Suprapubic skin (tissue), 4 donors: ENCODE measurements around the gene FXYD3. TPM values are rescaled to one million over a fixed set of nuclear protein-coding genes. Genes with fewer than 3 reads are reported as not detected.

Experiments
- DNase-seq, 2 donors: peaks; one replicate each; pipeline ENCODE4 v3.0.0-alpha.2; 2019; ENCODE audit warnings: low spot score in 2 of 2
- H3K27ac ChIP-seq: fragments of 200-600 bp; sonication (generic); one replicate; pipeline ENCODE4 v1.5.1; 2019
- H3K27me3 ChIP-seq: fragments of 200-600 bp; sonication (generic); one replicate; pipeline ENCODE4 v1.5.1; 2019
- H3K36me3 ChIP-seq: fragments of 200-600 bp; sonication (generic); one replicate; pipeline ENCODE4 v1.5.1; 2019
- H3K4me1 ChIP-seq: fragments of 200-600 bp; sonication (generic); one replicate; pipeline ENCODE4 v1.5.1; 2019
- H3K4me3 ChIP-seq: fragments of 200-600 bp; sonication (generic); one replicate; pipeline ENCODE4 v1.5.1; 2019; ENCODE audit warnings: mild to moderate bottlenecking
- H3K9me3 ChIP-seq: fragments of 200-600 bp; sonication (generic); one replicate; pipeline ENCODE4 v1.5.1; 2019
- CTCF ChIP-seq, 2 donors: fragments of 200-600 bp in 1 of 2; fragments of 450-650 bp in 1 of 2; sonication (generic) in 1 of 2; IDR thresholded peaks; one replicate each; pipeline ENCODE4 v1.5.1; 2016 to 2019; ENCODE audit warnings: antibody characterized with exemption in 2 of 2, mild to moderate bottlenecking in 1 of 2, moderate library complexity in 1 of 2
- EP300 ChIP-seq: sonication (generic); formaldehyde crosslinking; IDR thresholded peaks from one replicate; pipeline ENCODE4 v1.6.1; 2017; ENCODE audit warnings: antibody characterized with exemption
- POLR2A ChIP-seq, 2 donors: fragments of 450-650 bp; IDR thresholded peaks; one replicate each; pipeline ENCODE4 v1.6.1; 2017; ENCODE audit warnings: antibody characterized with exemption in 2 of 2, mild to moderate bottlenecking in 2 of 2, moderate library complexity in 2 of 2
- POLR2AphosphoS5 ChIP-seq, 3 donors: sonication (generic); formaldehyde crosslinking; IDR thresholded peaks; one replicate each; pipeline ENCODE4 v1.6.1; 2017; ENCODE audit warnings: antibody characterized with exemption in 3 of 3
- WGBS: methylation state at CpG from one replicate; pipeline ENCODE4 v1.1.5; 2018; 5-methylcytosine and 5-hydroxymethylcytosine counted together
- total RNA-seq, 4 donors: library from RNA; depleted of rRNA; stranded (reverse); fragments of >200 nt; gene quantifications; one replicate each; pipeline ENCODE4 v1.1.0, GENCODE V29; 2016

Gene FXYD3
- total RNA-seq, 4 donors from 2014 or later: 383 to 765 (median 575) TPM

GRCh38 chr19:35165200-35166058, 49.8 kb downstream of the FXYD3 start:
- DNase-seq: peak; percentile 16 to 35
- H3K27ac ChIP-seq: no peak overlapping the region

GRCh38 chr19:35166100-35167063, 50.8 kb downstream of the FXYD3 start:
- peak; percentile 18 to 44 for DNase-seq
- peaks cover 24% of the 10 kb centered on the region for H3K4me1 ChIP-seq
- H3K27me3 ChIP-seq: no peaks in the 10 kb centered on the region
- peak overlapping the region; percentile 51 for H3K27ac ChIP-seq
- WGBS: 93% methylated on average over 7 of the region's 7 CpGs
- H3K4me3 ChIP-seq: no peak overlapping the region
- H3K9me3 ChIP-seq: peaks cover 4% of the 10 kb centered on the region
- peaks cover 68% of the 10 kb centered on the region for H3K36me3 ChIP-seq
- no peak for TF ChIP-seq CTCF (IDR thresholded peaks at IDR 0.05)
- TF ChIP-seq EP300: no peak
- TF ChIP-seq POLR2AphosphoS5 (IDR thresholded peaks at IDR 0.05): no peak
- no peak for TF ChIP-seq POLR2A (IDR thresholded peaks at IDR 0.05)

More at GRCh38 chr19:35165200-35166058, 49.8 kb downstream of the FXYD3 start:
- Histone ChIP-seq H3K27me3 (no peaks in the 10 kb centered on the region), H3K36me3 (peaks cover 77% of the 10 kb centered on the region), H3K4me1 (peaks cover 24% of the 10 kb centered on the region), H3K9me3 (peaks cover 4% of the 10 kb centered on the region), H3K4me3 (no peak overlapping the region)
- 70% methylated on average over 5 of the region's 5 CpGs for WGBS
- TF ChIP-seq CTCF (IDR thresholded peaks at IDR 0.05): no peak
- no peak for TF ChIP-seq POLR2A (IDR thresholded peaks at IDR 0.05)
- no peak for TF ChIP-seq EP300
- no peak for TF ChIP-seq POLR2AphosphoS5 (IDR thresholded peaks at IDR 0.05)

- Histone ChIP-seq H3K36me3 (peaks cover 57% of the 10 kb centered on the region), H3K4me1 (peaks cover 24% of the 10 kb centered on the region), H3K4me3 (no peak overlapping the region), H3K27me3 (no peaks in the 10 kb centered on the region), H3K9me3 (peaks cover 4% of the 10 kb centered on the region), H3K27ac (peak overlapping the region; percentile 51)
- no peak for TF ChIP-seq POLR2A (IDR thresholded peaks at IDR 0.05)
- TF ChIP-seq POLR2AphosphoS5 (IDR thresholded peaks at IDR 0.05): no peak
- TF ChIP-seq CTCF (IDR thresholded peaks at IDR 0.05): no peak
- no peak for TF ChIP-seq EP300
- DNase-seq: peak in 1 of 2 donors; percentile 47
- 43% methylated on average over 5 of the region's 5 CpGs for whole genome bisulfite sequencing
These were observed 51.9 kb downstream of the FXYD3 start for GRCh38 chr19:35167251-35168119.

- no peaks in the 10 kb centered on the region for H3K27me3 ChIP-seq
- no peak overlapping the region for H3K4me3 ChIP-seq
- peaks cover 53% of the 10 kb centered on the region for H3K36me3 ChIP-seq
- H3K4me1 ChIP-seq: peaks cover 24% of the 10 kb centered on the region
- TF ChIP-seq EP300: no peak
- no peak for TF ChIP-seq CTCF (IDR thresholded peaks at IDR 0.05)
- TF ChIP-seq POLR2A (IDR thresholded peaks at IDR 0.05): no peak
- no peak for TF ChIP-seq POLR2AphosphoS5 (IDR thresholded peaks at IDR 0.05)
- 56% methylated on average over 3 of the region's 3 CpGs for WGBS
- peaks cover 4% of the 10 kb centered on the region for H3K9me3 ChIP-seq
- no peak for DNase-seq
- no peak overlapping the region for H3K27ac ChIP-seq
These were observed 52.6 kb downstream of the FXYD3 start for GRCh38 chr19:35168196-35168595.
